Endothelial cell of umbilical vein (primary cell): ENCODE data around the gene SEMA5A. TPM values are rescaled to one million over a fixed set of nuclear protein-coding genes. Genes with fewer than 3 reads are reported as not detected.

Source experiments
- BruUV-seq: library from RNA; stranded (reverse); fragments of 400-500 nt; replicated peaks from 2 replicates; lab custom pipeline; 2021; lab: Mats Ljungman, UMichigan
- CTCF ChIA-PET: fragments of 300-600, 350-600 bp; sonication (Branson Sonifier 250); formaldehyde crosslinking; loops from one replicate; lab custom pipeline; 2021; ENCODE audit warnings: antibody characterized with exemption, inconsistent platforms; lab: Charles Lee
- POLR2A ChIA-PET: fragments of 300-600, 350-600 bp; sonication (Branson Sonifier 250); formaldehyde crosslinking; loops from one replicate; lab custom pipeline; 2021; ENCODE audit warnings: antibody characterized with exemption, inconsistent platforms; lab: Charles Lee
- DNase-seq: peaks from one replicate; pipeline ENCODE4 v3.0.0-alpha.2; 2011; ENCODE audit warnings: low read depth, low spot score
- FAIRE-seq: peaks from 2 replicates; lab custom pipeline; 2011; peaks lifted over from hg19 to GRCh38; lab: Jason Lieb, UNC
- H2AFZ ChIP-seq: 2 replicates; pipeline ENCODE4 v1.6.0; 2012; ENCODE audit warnings: low read depth, low read length, control low read depth, inconsistent platforms
- H3K27ac ChIP-seq: 2 replicates; pipeline ENCODE4 v1.5.1; 2011; ENCODE audit warnings: low read depth, mild to moderate bottlenecking, control low read depth, low read length, moderate library complexity; ENCODE audit not compliant: insufficient read depth
- H3K27me3 ChIP-seq, 2 experiments: 2 replicates each; pipeline versions ENCODE4 v1.6.0 to v1.6.1; 2011; ENCODE audit warnings: low read length in 2 of 2, mixed read lengths in 1 of 2; ENCODE audit not compliant: control insufficient read depth in 2 of 2, insufficient read depth in 2 of 2
- H3K36me3 ChIP-seq, 2 experiments: 2 replicates in 1 of 2; 3 replicates in 1 of 2; pipeline ENCODE4 v1.5.1; 2011; ENCODE audit warnings: low read length in 2 of 2, mild to moderate bottlenecking in 1 of 2, moderate library complexity in 1 of 2; ENCODE audit not compliant: control insufficient read depth in 2 of 2, insufficient read depth in 2 of 2; ENCODE audit errors: extremely low read depth in 1 of 2
- H3K4me1 ChIP-seq: 3 replicates; pipeline ENCODE4 v1.5.1; 2011; ENCODE audit warnings: mild to moderate bottlenecking, low read length; ENCODE audit not compliant: control insufficient read depth, insufficient read depth; ENCODE audit errors: extremely low read depth
- H3K4me2 ChIP-seq: 2 replicates; pipeline ENCODE4 v1.6.1; 2011; ENCODE audit warnings: low read length, control low read depth, mixed read lengths; ENCODE audit not compliant: insufficient read depth
- H3K4me3 ChIP-seq, 3 experiments: fragments of 200-600 bp in 1 of 3; sonication (generic), shearing (Covaris generic) in 1 of 3; replicated peaks in 1 of 3; 2 replicates each; pipeline ENCODE4 v1.5.1; 2011 to 2016; ENCODE audit warnings: control low read depth in 3 of 3, low read length in 3 of 3, mild to moderate bottlenecking in 2 of 3, inconsistent platforms in 1 of 3, low read depth in 1 of 3, moderate library complexity in 1 of 3; ENCODE audit not compliant: insufficient read depth in 1 of 3
- H3K79me2 ChIP-seq: 2 replicates; pipeline ENCODE4 v1.6.0; 2012; ENCODE audit warnings: low read length, inconsistent platforms; ENCODE audit not compliant: control insufficient read depth, insufficient read depth
- H3K9ac ChIP-seq: replicated peaks from 2 replicates; pipeline ENCODE3; 2011; ENCODE audit warnings: low read length, control low read depth; ENCODE audit not compliant: insufficient read depth; ENCODE audit errors: extremely low read depth
- H3K9me1 ChIP-seq: replicated peaks from 3 replicates; pipeline ENCODE4 v1.6.0; 2011; ENCODE audit warnings: mild to moderate bottlenecking, low read length; ENCODE audit not compliant: control insufficient read depth, insufficient read depth; ENCODE audit errors: extremely low read depth
- H3K9me3 ChIP-seq: replicated peaks from 2 replicates; pipeline ENCODE4 v1.5.1; 2012; ENCODE audit warnings: low read length, inconsistent platforms; ENCODE audit not compliant: control insufficient read depth, insufficient read depth
- H4K20me1 ChIP-seq: replicated peaks from 2 replicates; pipeline ENCODE3; 2011; ENCODE audit warnings: mild to moderate bottlenecking, low read length; ENCODE audit not compliant: control insufficient read depth, insufficient read depth; ENCODE audit errors: extremely low read depth
- CTCF ChIP-seq, 2 donors: IDR thresholded peaks; 1 replicate in 1 of 2; 2 replicates in 1 of 2; pipeline ENCODE4 v1.5.1; 2011; ENCODE audit warnings: low read length in 2 of 2, mild to moderate bottlenecking in 2 of 2, moderate library complexity in 2 of 2, control low read depth in 1 of 2, inconsistent platforms in 1 of 2, low read depth in 1 of 2; ENCODE audit not compliant: insufficient read depth in 1 of 2; ENCODE audit errors: extremely low read depth in 1 of 2
- EZH2 ChIP-seq: IDR thresholded peaks from 2 replicates; pipeline ENCODE4 v1.6.1; 2012; ENCODE audit warnings: borderline replicate concordance, low read depth, mild to moderate bottlenecking, moderate library complexity, low read length, inconsistent platforms; ENCODE audit not compliant: severe bottlenecking
- FOS ChIP-seq: IDR thresholded peaks from 2 replicates; pipeline ENCODE4 v1.6.1; 2011; ENCODE audit warnings: mild to moderate bottlenecking, low read length, moderate library complexity, borderline replicate concordance; ENCODE audit not compliant: insufficient read depth
- GATA2 ChIP-seq: IDR thresholded peaks from 2 replicates; pipeline ENCODE4 v1.7.0; 2011; ENCODE audit warnings: low read depth, mild to moderate bottlenecking, moderate library complexity, mixed read lengths, low read length; ENCODE audit not compliant: insufficient read length, insufficient read depth
- JUN ChIP-seq: IDR thresholded peaks from 2 replicates; pipeline ENCODE4 v1.6.1; 2011; ENCODE audit warnings: borderline replicate concordance, low read depth; ENCODE audit not compliant: insufficient read length, insufficient read depth
- MAX ChIP-seq: IDR thresholded peaks from 2 replicates; pipeline ENCODE4 v1.6.1; 2011; ENCODE audit not compliant: insufficient read depth, insufficient read length
- MYC ChIP-seq: IDR thresholded peaks from one replicate; pipeline ENCODE4 v1.6.1; 2011; ENCODE audit warnings: mild to moderate bottlenecking, low read depth, low read length
- POLR2A ChIP-seq: IDR thresholded peaks from 2 replicates; pipeline ENCODE4 v1.6.1; 2012; ENCODE audit warnings: low read depth, mild to moderate bottlenecking, control low read depth, low read length
- POLR2AphosphoS5 ChIP-seq: IDR thresholded peaks from 2 replicates; pipeline ENCODE4 v1.6.1; 2012; ENCODE audit warnings: low read depth, mild to moderate bottlenecking, control low read depth, low read length, moderate library complexity; ENCODE audit not compliant: insufficient read depth
- dilution Hi-C: fragments of 300-500 bp; cut with MboI; formaldehyde crosslinking; loops from one replicate; pipeline ENCODE4 v1.15.0; 2019; ENCODE audit warnings: low sequenced_read_pairs; ENCODE audit not compliant: extremely low pct_ligation_motif_present
- intact Hi-C: fragments of 100-400 bp; cut with micrococcal nuclease; formaldehyde crosslinking; loops from one replicate; pipeline ENCODE4 v1.10.0; 2022
- polyA plus RNA-seq, 4 experiments: library from polyadenylated mRNA; depleted of rRNA in 3 of 4; stranded (reverse) in 3 of 4; unstranded in 1 of 4; fragments of >200 nt; gene quantifications; 2 replicates each; pipeline versions ENCODE4 v1.2.1 to v1.2.3, GENCODE V29; 2011 to 2012; ENCODE audit warnings: missing spikeins in 1 of 4
- total RNA-seq: library from RNA; stranded (reverse); gene quantifications from 2 replicates; pipeline ENCODE4 v1.2.3, GENCODE V29; 2021

The SEMA5A gene
- total and polyA plus RNA-seq, 2 donors (not counting 3 experiments of a cell fraction or from before 2014, with no cell fraction given) = 0.04 to 0.06 TPM

GRCh38 chr5:9562141-9562540 lies 16.3 kb upstream of the SEMA5A start:
- no peak for TF ChIP-seq POLR2A
- no peak for TF ChIP-seq EZH2
- no peak for TF ChIP-seq FOS
- TF ChIP-seq POLR2AphosphoS5 = no peak
- TF ChIP-seq CTCF (IDR thresholded peaks at IDR 0.05; ENCODE audit: extremely low read depth in 1 of 2, insufficient read depth in 1 of 2, low read depth in 1 of 2, low read length in 2 of 2) = no peak
- TF ChIP-seq MAX = no peak
- no peak for TF ChIP-seq MYC
- no peak for TF ChIP-seq GATA2
- no peak for TF ChIP-seq JUN
- no peak overlapping the region for H3K27ac ChIP-seq
- no peak overlapping the region for H3K4me2 ChIP-seq
- FAIRE-seq = no peak
- no peaks in the 10 kb centered on the region for H4K20me1 ChIP-seq
- H3K27me3 ChIP-seq = no peaks in the 10 kb centered on the region
- H3K36me3 ChIP-seq = no peaks in the 10 kb centered on the region
- dilution Hi-C loops = no loop called here
- ChIA-PET POLR2A (no interaction called here), CTCF (no interaction called here)
- no peak overlapping the region for H2AFZ ChIP-seq
- no peaks in the 10 kb centered on the region for H3K79me2 ChIP-seq
- no peaks in the 10 kb centered on the region for H3K9me3 ChIP-seq
- intact Hi-C loops = no loop called here
- no peaks in the 10 kb centered on the region for H3K9me1 ChIP-seq
- no peak overlapping the region for H3K4me3 ChIP-seq
- DNase-seq = no peak
- no peaks in the 10 kb centered on the region for H3K4me1 ChIP-seq
- BruUV-seq = no TSS peak
- H3K9ac ChIP-seq = no peak overlapping the region
